Keratinocyte (primary cell): ENCODE results near the gene PPFIBP2. TPM values are rescaled to one million over a fixed set of nuclear protein-coding genes. Genes with fewer than 3 reads are reported as not detected.

Experiments used
- DNase-seq: peaks from one replicate; pipeline ENCODE4 v3.0.0-alpha.2; 2011; ENCODE audit warnings: low read depth, missing footprints, low spot score
- FAIRE-seq: peaks from 2 replicates; lab custom pipeline; 2011; peaks lifted over from hg19 to GRCh38; lab: Jason Lieb, UNC
- H2AFZ ChIP-seq: 2 replicates; pipeline ENCODE4 v1.6.0; 2012; ENCODE audit warnings: low read length, control low read depth, inconsistent platforms; ENCODE audit not compliant: control insufficient read depth
- H3K27ac ChIP-seq: 2 replicates; pipeline ENCODE4 v1.5.1; 2011; ENCODE audit warnings: low read length; ENCODE audit not compliant: control insufficient read depth, insufficient read depth
- H3K27me3 ChIP-seq: 3 replicates; pipeline ENCODE4 v1.6.0; 2011; ENCODE audit warnings: low read length; ENCODE audit not compliant: control insufficient read depth, insufficient read depth; ENCODE audit errors: extremely low read depth
- H3K36me3 ChIP-seq, 2 experiments: 2 replicates in 1 of 2; 3 replicates in 1 of 2; pipeline ENCODE4 v1.5.1; 2011; ENCODE audit warnings: low read length in 2 of 2, mild to moderate bottlenecking in 1 of 2; ENCODE audit not compliant: control insufficient read depth in 2 of 2, insufficient read depth in 2 of 2; ENCODE audit errors: extremely low read depth in 1 of 2
- H3K4me1 ChIP-seq: 3 replicates; pipeline ENCODE4 v1.5.1; 2011; ENCODE audit warnings: low read length; ENCODE audit not compliant: control insufficient read depth, insufficient read depth; ENCODE audit errors: extremely low read depth
- H3K4me2 ChIP-seq: 3 replicates; pipeline ENCODE4 v1.6.0; 2011; ENCODE audit warnings: low read depth, low read length; ENCODE audit not compliant: control insufficient read depth, insufficient read depth; ENCODE audit errors: extremely low read depth
- H3K4me3 ChIP-seq, 3 experiments: fragments of 200-600 bp in 1 of 3; sonication (generic) in 1 of 3; 2 replicates in 2 of 3; 3 replicates in 1 of 3; pipeline ENCODE4 v1.5.1; 2011 to 2016; ENCODE audit warnings: low read length in 3 of 3, mild to moderate bottlenecking in 3 of 3, control low read depth in 2 of 3, inconsistent platforms in 1 of 3, low read depth in 1 of 3, mixed read lengths in 1 of 3, mixed run types in 1 of 3, moderate library complexity in 1 of 3; ENCODE audit not compliant: control insufficient read depth in 2 of 3, insufficient read depth in 2 of 3; ENCODE audit errors: extremely low read depth in 1 of 3
- H3K79me2 ChIP-seq: 2 replicates; pipeline ENCODE4 v1.6.0; 2012; ENCODE audit warnings: low read length; ENCODE audit not compliant: control insufficient read depth, insufficient read depth
- H3K9ac ChIP-seq: 3 replicates; pipeline ENCODE4 v1.6.0; 2011; ENCODE audit warnings: low read length; ENCODE audit not compliant: control insufficient read depth, insufficient read depth; ENCODE audit errors: extremely low read depth
- H3K9me1 ChIP-seq: 3 replicates; pipeline ENCODE4 v1.6.0; 2011; ENCODE audit warnings: low read length; ENCODE audit not compliant: control insufficient read depth, insufficient read depth; ENCODE audit errors: extremely low read depth
- H3K9me3 ChIP-seq: 2 replicates; pipeline ENCODE4 v1.5.1; 2012; ENCODE audit warnings: low read depth, low read length; ENCODE audit not compliant: control insufficient read depth
- H4K20me1 ChIP-seq: 3 replicates; pipeline ENCODE4 v1.6.0; 2011; ENCODE audit warnings: low read length; ENCODE audit not compliant: control insufficient read depth, insufficient read depth; ENCODE audit errors: extremely low read depth
- CTCF ChIP-seq, 3 experiments: IDR thresholded peaks in 1 of 3; conservative IDR thresholded peaks in 1 of 3; optimal IDR thresholded peaks in 1 of 3; 2 replicates in 2 of 3; 3 replicates in 1 of 3; pipeline versions ENCODE3 to v1.5.1; 2011; ENCODE audit warnings: low read length in 3 of 3, mild to moderate bottlenecking in 3 of 3, moderate library complexity in 2 of 3, control low read depth in 1 of 3, inconsistent platforms in 1 of 3; ENCODE audit not compliant: insufficient read depth in 2 of 3; ENCODE audit errors: extremely low read depth in 1 of 3
- EZH2 ChIP-seq: IDR thresholded peaks from one replicate; pipeline ENCODE4 v1.6.1; 2012; ENCODE audit warnings: inconsistent platforms, mild to moderate bottlenecking, low read length, moderate library complexity
- dilution Hi-C: fragments of 300-500 bp; cut with MboI; formaldehyde crosslinking; loops from one replicate; pipeline ENCODE4 v1.7.0; 2020; ENCODE audit warnings: low sequenced_read_pairs; ENCODE audit not compliant: extremely low pct_ligation_motif_present
- polyA plus RNA-seq, 5 experiments: library from polyadenylated mRNA; depleted of rRNA in 3 of 5; stranded (reverse) in 3 of 5; stranded (forward) in 1 of 5; unstranded in 1 of 5; fragments of >200 nt; gene quantifications; 1 replicate in 1 of 5; 2 replicates in 3 of 5; 3 replicates in 1 of 5; pipeline versions ENCODE4 v1.2.1 to v1.2.3, GENCODE V29; 2011 to 2012; ENCODE audit warnings: missing spikeins in 2 of 5, low read depth in 1 of 5, low replicate concordance in 1 of 5

Gene PPFIBP2
- polyA plus RNA-seq, 1 donor (not counting 4 experiments of a cell fraction or from before 2014, with no cell fraction given) = 11.0 TPM

- H3K9ac ChIP-seq = no peak overlapping the region
- H3K27me3 ChIP-seq = no peaks in the 10 kb centered on the region
- no peak overlapping the region for H2AFZ ChIP-seq
- dilution Hi-C loops = no loop called here
- no peak overlapping the region for H3K4me3 ChIP-seq
- DNase-seq (no peak), FAIRE-seq (no peak)
- H3K36me3 ChIP-seq = no peaks in the 10 kb centered on the region
- H3K79me2 ChIP-seq = no peaks in the 10 kb centered on the region
- no peaks in the 10 kb centered on the region for H3K4me1 ChIP-seq
- no peak overlapping the region for H3K27ac ChIP-seq
- TF ChIP-seq CTCF (optimal IDR thresholded peaks at IDR 0.05 in 1 of 3, IDR thresholded peaks at IDR 0.05 in 1 of 3, conservative IDR thresholded peaks at IDR 0.05 in 1 of 3; ENCODE audit: extremely low read depth in 1 of 3, insufficient read depth in 2 of 3, low read length in 3 of 3) = no peak
- no peak for TF ChIP-seq EZH2
- H3K9me3 ChIP-seq = no peaks in the 10 kb centered on the region
- H3K4me2 ChIP-seq = no peak overlapping the region
- no peaks in the 10 kb centered on the region for H3K9me1 ChIP-seq
- no peaks in the 10 kb centered on the region for H4K20me1 ChIP-seq
Measured at GRCh38 chr11:7621554-7621953, 107.8 kb downstream of the PPFIBP2 start.

- dilution Hi-C loops = no loop called here
- Histone ChIP-seq H4K20me1 (no peaks in the 10 kb centered on the region), H3K9me3 (no peaks in the 10 kb centered on the region), H3K9me1 (no peaks in the 10 kb centered on the region), H3K4me3 (no peak overlapping the region), H3K9ac (no peak overlapping the region), H3K27me3 (no peaks in the 10 kb centered on the region), H3K27ac (no peak overlapping the region), H3K79me2 (no peaks in the 10 kb centered on the region), H2AFZ (no peak overlapping the region), H3K4me2 (no peak overlapping the region), H3K36me3 (no peaks in the 10 kb centered on the region), H3K4me1 (no peaks in the 10 kb centered on the region)
- DNase-seq (no peak), FAIRE-seq (no peak)
- TF ChIP-seq CTCF (optimal IDR thresholded peaks at IDR 0.05 in 1 of 3, IDR thresholded peaks at IDR 0.05 in 1 of 3, conservative IDR thresholded peaks at IDR 0.05 in 1 of 3; ENCODE audit: extremely low read depth in 1 of 3, insufficient read depth in 2 of 3, low read length in 3 of 3) = no peak
- no peak for TF ChIP-seq EZH2
Measured at GRCh38 chr11:7622721-7623120, 108.9 kb downstream of the PPFIBP2 start.
